HepG2 (cell line): ENCODE results near the gene SAMD13. TPM values are rescaled to one million over a fixed set of nuclear protein-coding genes. Genes with fewer than 3 reads are reported as not detected.

Experiments used
- ATAC-seq: fragments of 200-7000 bp; cut with Tn5 transposase; 3 replicates; pipeline ENCODE4 v1.9.1; 2020; ENCODE audit warnings: mild to moderate bottlenecking, moderate library complexity
- BruUV-seq: library from RNA; stranded (reverse); fragments of 400-500 nt; replicated peaks from 2 replicates; lab custom pipeline; 2021; lab: Mats Ljungman, UMichigan
- CTCF ChIA-PET: fragments of 300-600 bp; formaldehyde crosslinking; extraction: SDS; loops from one replicate; lab custom pipeline; 2021; ENCODE audit warnings: low total read pairs, inconsistent platforms, low intra/inter-chr PET ratio; lab: Yijun Ruan, JAX
- POLR2A ChIA-PET: fragments of 350-600 bp; sonication (Branson Sonifier 250); formaldehyde crosslinking; loops from one replicate; lab custom pipeline; 2020; ENCODE audit warnings: antibody characterized with exemption, inconsistent platforms; lab: Yijun Ruan, JAX
- DNase-seq: peaks from one replicate; pipeline ENCODE4 v3.0.0-alpha.2; 2015; ENCODE audit warnings: low spot score
- FAIRE-seq: peaks from 3 replicates; lab custom pipeline; 2011; peaks lifted over from hg19 to GRCh38; lab: Jason Lieb, UNC
- H2AFZ ChIP-seq: one replicate; pipeline ENCODE4 v1.6.1; 2011; ENCODE audit warnings: low read length, inconsistent platforms
- H3K27ac ChIP-seq: fragments of 300-600 bp; 3 replicates; pipeline ENCODE4 v1.8.0; 2011; ENCODE audit warnings: mixed run types, mild to moderate bottlenecking, mixed read lengths, low read length, inconsistent platforms; ENCODE audit not compliant: insufficient read depth; ENCODE audit errors: extremely low read length
- H3K27me3 ChIP-seq, 2 experiments: fragments of 200-600 bp in 1 of 2; 2 replicates in 1 of 2; 3 replicates in 1 of 2; pipeline versions ENCODE4 v1.6.0 to v1.8.0; 2011; ENCODE audit warnings: low read length in 2 of 2, mild to moderate bottlenecking in 2 of 2, moderate library complexity in 2 of 2, inconsistent platforms in 1 of 2; ENCODE audit not compliant: insufficient read depth in 2 of 2, control insufficient read depth in 1 of 2
- H3K36me3 ChIP-seq, 2 experiments: fragments of 200-600 bp in 1 of 2; replicated peaks in 1 of 2; 2 replicates in 1 of 2; 3 replicates in 1 of 2; pipeline versions ENCODE4 v1.5.1 to v1.8.0; 2011; ENCODE audit warnings: low read length in 2 of 2, inconsistent platforms in 1 of 2; ENCODE audit not compliant: insufficient read depth in 2 of 2, control insufficient read depth in 1 of 2
- H3K4me1 ChIP-seq: 2 replicates; pipeline ENCODE4 v1.5.1; 2012; ENCODE audit warnings: low read length, inconsistent platforms; ENCODE audit not compliant: insufficient read depth
- H3K4me2 ChIP-seq: 2 replicates; pipeline ENCODE4 v1.6.0; 2011; ENCODE audit warnings: low read depth, low read length, inconsistent platforms
- H3K4me3 ChIP-seq, 3 experiments: fragments of 200-600 bp in 1 of 3; sonication (generic), shearing (Covaris generic) in 1 of 3; replicated peaks in 1 of 3; 2 replicates each; pipeline ENCODE4 v1.5.1; 2011 to 2016; ENCODE audit warnings: low read length in 3 of 3, inconsistent platforms in 2 of 3, low read depth in 2 of 3, mild to moderate bottlenecking in 2 of 3, control low read depth in 1 of 3, mixed read lengths in 1 of 3; ENCODE audit not compliant: insufficient read depth in 1 of 3
- H3K79me2 ChIP-seq: one replicate; pipeline ENCODE4 v1.6.1; 2011; ENCODE audit warnings: low read length, inconsistent platforms; ENCODE audit not compliant: insufficient read depth
- H3K9ac ChIP-seq: 2 replicates; pipeline ENCODE4 v1.6.0; 2011; ENCODE audit warnings: mild to moderate bottlenecking, low read depth, low read length, inconsistent platforms; ENCODE audit not compliant: insufficient read depth
- H3K9me3 ChIP-seq: 2 replicates; pipeline ENCODE4 v1.5.1; 2012; ENCODE audit warnings: mild to moderate bottlenecking, low read length
- H4K20me1 ChIP-seq: 2 replicates; pipeline ENCODE4 v1.6.0; 2011; ENCODE audit warnings: inconsistent platforms, mild to moderate bottlenecking, low read length, moderate library complexity; ENCODE audit not compliant: insufficient read depth
- IRF1 ChIP-seq: sonication (generic); formaldehyde crosslinking; IDR thresholded peaks from 2 replicates; pipeline ENCODE4 v1.4.0; 2020; ENCODE audit warnings: low read depth, mild to moderate bottlenecking, missing genetic modification reagents
- PPARG ChIP-seq: conservative IDR thresholded peaks from 2 replicates; pipeline ENCODE4 v1.6.1; 2016; ENCODE audit warnings: missing biosample characterization, missing genetic modification reagents
- SNAPC2 ChIP-seq: sonication (generic); formaldehyde crosslinking; IDR thresholded peaks from 2 replicates; pipeline ENCODE4 v1.8.1; 2022; ENCODE audit warnings: mild to moderate bottlenecking, missing genetic modification reagents
- WGBS: methylation state at CpG from one replicate; pipeline ENCODE4 v1.1.6; 2017; ENCODE audit warnings: low lambda C conversion rate; 5-methylcytosine and 5-hydroxymethylcytosine counted together
- in situ Hi-C: cut with HindIII; loops from 2 replicates; pipeline ENCODE4 v1.10.0; 2017; ENCODE audit warnings: low pct_unique_long_range_greater_than_20kb; ENCODE audit not compliant: extremely low pct_ligation_motif_present
- intact Hi-C: fragments of 100-400 bp; cut with micrococcal nuclease; formaldehyde crosslinking; loops from one replicate; pipeline ENCODE4 v1.10.0; 2022; ENCODE audit not compliant: unreplicated experiment
- polyA plus RNA-seq, 8 experiments: library from polyadenylated mRNA; depleted of rRNA in 3 of 8; stranded (reverse) in 7 of 8; unstranded in 1 of 8; fragments of >200 nt; fragmentation: Illumina TruSeq in 4 of 8; extraction: Trizol in 4 of 8; gene quantifications; 2 replicates each; pipeline versions ENCODE4 v1.2.1 to v1.2.3, GENCODE V29; 2011 to 2016; ENCODE audit warnings: low read depth in 4 of 8, missing spikeins in 1 of 8, mixed read lengths in 1 of 8; ENCODE audit not compliant: insufficient read depth in 1 of 8
- total RNA-seq, 5 experiments: library from RNA; depleted of rRNA; stranded (reverse); fragments of >200 nt; fragmentation: Illumina TruSeq; extraction: Trizol; gene quantifications; 2 replicates each; pipeline ENCODE4 v1.2.3, GENCODE V29; 2016; ENCODE audit warnings: low read depth in 1 of 5
- TF ChIP-seq, protein P1 (sequence below): sonication (generic); formaldehyde crosslinking; IDR thresholded peaks from 2 replicates; pipeline ENCODE4 v1.4.0; 2020; ENCODE audit warnings: low read depth, missing genetic modification reagents

SAMD13 gene
- total and polyA plus RNA-seq, 2 of the 13 experiments (the other 11 are each of a cell fraction or from before 2014, with no cell fraction given), result 0.09 to 0.18 TPM

- TF ChIP-seq, protein P1, sequence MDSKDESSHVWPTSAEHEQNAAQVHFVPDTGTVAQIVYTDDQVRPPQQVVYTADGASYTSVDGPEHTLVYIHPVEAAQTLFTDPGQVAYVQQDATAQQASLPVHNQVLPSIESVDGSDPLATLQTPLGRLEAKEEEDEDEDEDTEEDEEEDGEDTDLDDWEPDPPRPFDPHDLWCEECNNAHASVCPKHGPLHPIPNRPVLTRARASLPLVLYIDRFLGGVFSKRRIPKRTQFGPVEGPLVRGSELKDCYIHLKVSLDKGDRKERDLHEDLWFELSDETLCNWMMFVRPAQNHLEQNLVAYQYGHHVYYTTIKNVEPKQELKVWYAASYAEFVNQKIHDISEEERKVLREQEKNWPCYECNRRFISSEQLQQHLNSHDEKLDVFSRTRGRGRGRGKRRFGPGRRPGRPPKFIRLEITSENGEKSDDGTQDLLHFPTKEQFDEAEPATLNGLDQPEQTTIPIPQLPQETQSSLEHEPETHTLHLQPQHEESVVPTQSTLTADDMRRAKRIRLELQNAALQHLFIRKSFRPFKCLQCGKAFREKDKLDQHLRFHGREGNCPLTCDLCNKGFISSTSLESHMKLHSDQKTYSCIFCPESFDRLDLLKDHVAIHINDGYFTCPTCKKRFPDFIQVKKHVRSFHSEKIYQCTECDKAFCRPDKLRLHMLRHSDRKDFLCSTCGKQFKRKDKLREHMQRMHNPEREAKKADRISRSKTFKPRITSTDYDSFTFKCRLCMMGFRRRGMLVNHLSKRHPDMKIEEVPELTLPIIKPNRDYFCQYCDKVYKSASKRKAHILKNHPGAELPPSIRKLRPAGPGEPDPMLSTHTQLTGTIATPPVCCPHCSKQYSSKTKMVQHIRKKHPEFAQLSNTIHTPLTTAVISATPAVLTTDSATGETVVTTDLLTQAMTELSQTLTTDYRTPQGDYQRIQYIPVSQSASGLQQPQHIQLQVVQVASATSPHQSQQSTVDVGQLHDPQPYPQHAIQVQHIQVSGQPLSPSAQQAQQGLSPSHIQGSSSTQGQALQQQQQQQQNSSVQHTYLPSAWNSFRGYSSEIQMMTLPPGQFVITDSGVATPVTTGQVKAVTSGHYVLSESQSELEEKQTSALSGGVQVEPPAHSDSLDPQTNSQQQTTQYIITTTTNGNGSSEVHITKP (CRISPR knock-in tag), result no peak
- no peak for TF ChIP-seq IRF1 (CRISPR knock-in tag)
These were observed 32.2 kb upstream of the SAMD13 start (continued) for GRCh38 chr1:84269306-84269705.

GRCh38 chr1:84271441-84272151 is 29.9 kb upstream of the SAMD13 start:
- Histone ChIP-seq H3K4me2 (peak overlapping the region; percentile 67), H3K36me3 (no peaks in the 10 kb centered on the region), H3K27ac (no peak overlapping the region)
- no peak for TF ChIP-seq SNAPC2 (CRISPR knock-in tag)
- no peak for TF ChIP-seq PPARG (CRISPR knock-in tag)
- TF ChIP-seq, all 625 proteins: peak for 0
- ATAC-seq, result peak; percentile 63
- 4% methylated on average over 6 of the region's 6 CpGs for WGBS
- Histone ChIP-seq H3K79me2 (no peaks in the 10 kb centered on the region), H3K9me3 (no peaks in the 10 kb centered on the region), H3K4me1 (peaks cover 8% of the 10 kb centered on the region; the same call in 1 of the 2 replicates), H3K27me3 (no peaks in the 10 kb centered on the region), H3K9ac (peak overlapping the region; percentile 22; the same call in 1 of the 2 replicates), H3K4me3 (peak overlapping the region in 2 of 3 experiments; percentile 13 to 48; a peak in 1 of 6 replicates), H2AFZ (peak overlapping the region; percentile 87), H4K20me1 (no peaks in the 10 kb centered on the region)
- CTCF ChIA-PET, result no interaction called here
- intact Hi-C loops (no loop called here), in situ Hi-C loops (no loop called here)
- DNase-seq, result no peak
- no TSS peak for BruUV-seq
- POLR2A ChIA-PET, result no interaction called here
- FAIRE-seq, result no peak
